GM23248 (cell line): Measurements from ENCODE around the gene CISD2. TPM values are rescaled to one million over a fixed set of nuclear protein-coding genes. Genes with fewer than 3 reads are reported as not detected.
A peak's percentile ranks its signal among the peaks of the same experiment; 100 is the strongest.
"Not testable (repeated sequence)": the region's sequence is repeated elsewhere in the genome, so short reads cannot be mapped to it uniquely, and the experiment has no call there.

Experiments
- DNase-seq: peaks from one replicate; pipeline ENCODE4 v3.0.0-alpha.2; 2015
- H2AFZ ChIP-seq: fragments of 200-600 bp; sonication (generic); 2 replicates; pipeline ENCODE4 v1.6.1; 2016; ENCODE audit warnings: antibody characterized with exemption
- H3F3A ChIP-seq: fragments of 200-600 bp; sonication (generic); 2 replicates; pipeline ENCODE4 v1.6.1; 2016; ENCODE audit warnings: mild to moderate bottlenecking, antibody characterized with exemption, mixed run types; ENCODE audit not compliant: insufficient read depth
- H3K27ac ChIP-seq: fragments of 200-600 bp; sonication (generic); 2 replicates; pipeline ENCODE4 v1.5.1; 2016; ENCODE audit warnings: mild to moderate bottlenecking
- H3K27me3 ChIP-seq: fragments of 200-600 bp; sonication (generic); replicated peaks from 2 replicates; pipeline ENCODE4 v1.6.1; 2016; ENCODE audit warnings: mild to moderate bottlenecking; ENCODE audit not compliant: insufficient read depth
- H3K36me3 ChIP-seq: fragments of 200-600 bp; sonication (generic); 2 replicates; pipeline ENCODE4 v1.6.1; 2016; ENCODE audit warnings: low read depth, mild to moderate bottlenecking
- H3K4me1 ChIP-seq: fragments of 200-600 bp; sonication (generic); 2 replicates; pipeline ENCODE4 v1.6.1; 2016; ENCODE audit warnings: mild to moderate bottlenecking; ENCODE audit not compliant: insufficient read depth
- H3K4me2 ChIP-seq: fragments of 200-600 bp; sonication (generic); one replicate; pipeline ENCODE4 v1.6.1; 2016; ENCODE audit warnings: mild to moderate bottlenecking; ENCODE audit not compliant: unreplicated experiment
- H3K4me3 ChIP-seq: fragments of 200-600 bp; sonication (generic); 2 replicates; pipeline ENCODE4 v1.5.1; 2016; ENCODE audit warnings: mild to moderate bottlenecking
- H3K79me2 ChIP-seq: fragments of 200-600 bp; sonication (generic); 2 replicates; pipeline ENCODE4 v1.6.1; 2016; ENCODE audit warnings: mild to moderate bottlenecking; ENCODE audit not compliant: insufficient read depth
- H3K9ac ChIP-seq: fragments of 200-600 bp; sonication (generic); 2 replicates; pipeline ENCODE4 v1.6.1; 2016; ENCODE audit warnings: mild to moderate bottlenecking
- H3K9me2 ChIP-seq: fragments of 200-600 bp; sonication (generic); 2 replicates; pipeline ENCODE4 v1.6.1; 2016; ENCODE audit warnings: mixed run types, mild to moderate bottlenecking, moderate library complexity; ENCODE audit not compliant: insufficient read depth
- H3K9me3 ChIP-seq: fragments of 200-600 bp; sonication (generic); one replicate; pipeline ENCODE4 v1.6.1; 2017; ENCODE audit warnings: low read depth
- H4K20me1 ChIP-seq: fragments of 200-600 bp; sonication (generic); 2 replicates; pipeline ENCODE4 v1.6.0; 2016; ENCODE audit not compliant: insufficient read depth
- EZH2 ChIP-seq: fragments of 200-600 bp; sonication (generic); IDR thresholded peaks from 2 replicates; pipeline ENCODE4 v1.6.1; 2018; ENCODE audit warnings: antibody characterized with exemption, mild to moderate bottlenecking; ENCODE audit not compliant: insufficient read depth, poor library complexity, severe bottlenecking
- EZH2phosphoT487 ChIP-seq: fragments of 200-600 bp; sonication (generic); IDR thresholded peaks from 2 replicates; pipeline ENCODE4 v1.6.1; 2018; ENCODE audit warnings: antibody characterized with exemption, moderate library complexity, mild to moderate bottlenecking, low read depth; ENCODE audit not compliant: insufficient read depth
- WGBS, 2 experiments: methylation state at CpG; one replicate each; pipeline ENCODE4 v1.1.6; 2015 to 2017; ENCODE audit warnings: low lambda C conversion rate in 2 of 2, low coverage in 1 of 2; ENCODE audit errors: missing lambda C conversion rate in 2 of 2; 5-methylcytosine and 5-hydroxymethylcytosine counted together
- in situ Hi-C: fragments of 300-500 bp; cut with MboI; formaldehyde crosslinking; loops from 2 replicates; pipeline ENCODE4 v1.15.0; 2020
- polyA plus RNA-seq: library from polyadenylated mRNA; unstranded; fragments of >200 nt; fragmentation: Nextera tagmentation; extraction: Ambion mirVana; gene quantifications from 2 replicates; pipeline ENCODE4 v1.2.1, GENCODE V29; 2016
- small RNA-seq: library from RNA; depleted of rRNA; stranded (forward); fragments of <200 nt; gene quantifications from one replicate; pipeline ENCODE3, GENCODE V24; 2014; ENCODE audit warnings: low read depth, low replicate concordance
- total RNA-seq: library from RNA; depleted of rRNA; stranded (reverse); fragments of >200 nt; shearing (Covaris generic); gene quantifications from 2 replicates; pipeline ENCODE4 v1.2.3, GENCODE V29; 2014; rRNA removed

The CISD2 gene
- total and polyA plus RNA-seq, 2 experiments from 2014 or later = 40.3 to 69.7 TPM

DNA sequence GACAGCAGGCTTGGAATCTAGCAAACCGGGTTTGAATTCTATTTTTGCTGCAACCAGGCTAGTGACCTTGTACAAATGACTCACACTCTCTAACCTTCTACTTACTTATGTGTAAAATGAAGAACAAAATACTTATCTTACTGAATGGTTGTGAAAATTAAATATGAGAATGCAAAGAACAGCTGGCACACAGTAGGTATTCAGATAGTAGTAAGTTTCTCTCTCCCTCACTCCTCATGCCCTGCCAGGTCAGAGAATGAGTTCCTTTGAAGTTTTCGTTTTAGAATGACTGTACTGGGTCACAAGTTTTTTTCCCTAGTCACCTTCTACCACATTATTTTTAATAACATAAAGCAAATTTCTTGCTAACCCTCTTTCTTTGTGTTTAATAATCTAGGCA lies 33.0 kb downstream of the CISD2 start:
- Histone ChIP-seq H3K4me2 (no peak overlapping the region), H3K79me2 (no peaks in the 10 kb centered on the region), H3K27me3 (no peaks in the 10 kb centered on the region), H3K9me3 (no peaks in the 10 kb centered on the region), H3K36me3 (no peaks in the 10 kb centered on the region), H3F3A (no peaks in the 10 kb centered on the region), H3K4me1 (no peaks in the 10 kb centered on the region), H2AFZ (0 out of 2 replicates have a peak overlapping the region, but pooled peaks have one; percentile 27), H3K9me2 (no peaks in the 10 kb centered on the region), H4K20me1 (no peaks in the 10 kb centered on the region), H3K9ac (no peak overlapping the region), H3K27ac (no peak overlapping the region), H3K4me3 (no peak overlapping the region)
- WGBS, 2 experiments = 80 to 82% methylated on average over 2 of the region's 2 CpGs
- TF ChIP-seq EZH2phosphoT487 (no peak), EZH2 (no peak)
- DNase-seq = no peak
- in situ Hi-C loops = no loop called here

- Histone ChIP-seq H3K79me2 (no peaks in the 10 kb centered on the region), H3K27ac (no peak overlapping the region), H4K20me1 (no peaks in the 10 kb centered on the region), H3K4me3 (no peak overlapping the region), H3K9me3 (no peaks in the 10 kb centered on the region), H2AFZ (no peak overlapping the region), H3K9ac (no peak overlapping the region), H3K9me2 (no peaks in the 10 kb centered on the region), H3K36me3 (no peaks in the 10 kb centered on the region), H3F3A (no peaks in the 10 kb centered on the region), H3K4me2 (no peak overlapping the region), H3K27me3 (no peaks in the 10 kb centered on the region), H3K4me1 (no peaks in the 10 kb centered on the region)
- no peak for DNase-seq
- in situ Hi-C loops = no loop called here
- no peak for TF ChIP-seq EZH2phosphoT487
- TF ChIP-seq EZH2 = no peak
- WGBS, 2 experiments = 70 to 71% methylated on average over 3 of the region's 3 CpGs
Measured at GRCh38 chr4:102918859-102919258, 50.1 kb downstream of the CISD2 start.

DNA sequence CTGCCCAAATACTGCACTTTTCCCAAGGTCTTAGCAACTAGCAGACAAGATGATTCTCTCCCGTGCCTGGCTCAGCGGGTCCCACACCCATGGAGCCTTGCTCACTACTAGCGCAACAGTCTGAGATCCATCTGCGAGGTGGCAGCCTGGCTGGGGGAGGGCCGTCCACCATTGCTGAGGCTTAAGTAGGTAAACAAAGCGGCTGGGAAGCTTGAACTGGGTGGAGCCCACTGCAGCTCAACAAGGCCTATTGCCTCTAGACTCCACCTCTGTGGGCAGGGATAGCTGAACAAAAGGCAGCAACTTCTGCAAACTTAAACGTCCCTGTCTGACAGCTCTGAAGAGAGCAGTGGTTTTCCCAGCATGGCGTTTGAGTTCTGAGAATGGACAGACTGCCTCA lies 50.9 kb downstream of the CISD2 start:
- H3K4me2 ChIP-seq, H4K20me1 ChIP-seq, H3F3A ChIP-seq, H3K4me1 ChIP-seq, H3K27me3 ChIP-seq, H3K9me3 ChIP-seq, in situ Hi-C loops, H3K4me3 ChIP-seq, H3K79me2 ChIP-seq, H3K9ac ChIP-seq, H3K36me3 ChIP-seq, H3K9me2 ChIP-seq, DNase-seq, H3K27ac ChIP-seq, H2AFZ ChIP-seq: not testable (repeated sequence)
- WGBS, 2 experiments = 74% methylated on average over 7 to 8 of the region's 8 CpGs

DNA sequence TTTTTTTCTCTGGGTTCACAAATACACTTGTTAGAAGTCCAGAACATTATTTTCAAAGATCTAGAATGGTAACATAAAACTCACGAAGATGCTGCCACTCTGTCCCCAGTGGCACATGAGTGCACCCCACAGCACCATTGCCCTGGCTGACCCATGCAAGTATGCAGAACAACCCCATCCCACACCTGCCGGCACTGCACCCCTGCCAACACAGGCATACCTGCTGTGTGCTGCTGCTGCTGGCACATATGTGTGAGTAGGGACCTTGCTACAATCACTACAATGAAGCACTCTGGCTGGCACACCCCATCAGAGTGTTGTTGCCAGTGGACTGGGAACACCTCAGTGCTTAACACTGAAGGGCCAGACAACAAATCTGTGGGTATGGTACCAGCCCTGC lies 66.9 kb downstream of the CISD2 start:
- no peak for DNase-seq
- H3K4me3 ChIP-seq = no peak overlapping the region
- TF ChIP-seq EZH2 (no peak), EZH2phosphoT487 (no peak)
- H2AFZ ChIP-seq = no peak overlapping the region
- no peaks in the 10 kb centered on the region for H3K9me2 ChIP-seq
- H3K9ac ChIP-seq = no peak overlapping the region
- in situ Hi-C loops = no loop called here
- no peak overlapping the region for H3K4me2 ChIP-seq
- no peak overlapping the region for H3K27ac ChIP-seq
- no peaks in the 10 kb centered on the region for H4K20me1 ChIP-seq
- no peaks in the 10 kb centered on the region for H3K9me3 ChIP-seq
- 25 to 29% methylated on average over 2 of the region's 2 CpGs for WGBS, 2 experiments
- H3K27me3 ChIP-seq = no peaks in the 10 kb centered on the region
- H3K79me2 ChIP-seq = no peaks in the 10 kb centered on the region
- H3F3A ChIP-seq = no peaks in the 10 kb centered on the region
- no peaks in the 10 kb centered on the region for H3K4me1 ChIP-seq
- no peaks in the 10 kb centered on the region for H3K36me3 ChIP-seq

DNA sequence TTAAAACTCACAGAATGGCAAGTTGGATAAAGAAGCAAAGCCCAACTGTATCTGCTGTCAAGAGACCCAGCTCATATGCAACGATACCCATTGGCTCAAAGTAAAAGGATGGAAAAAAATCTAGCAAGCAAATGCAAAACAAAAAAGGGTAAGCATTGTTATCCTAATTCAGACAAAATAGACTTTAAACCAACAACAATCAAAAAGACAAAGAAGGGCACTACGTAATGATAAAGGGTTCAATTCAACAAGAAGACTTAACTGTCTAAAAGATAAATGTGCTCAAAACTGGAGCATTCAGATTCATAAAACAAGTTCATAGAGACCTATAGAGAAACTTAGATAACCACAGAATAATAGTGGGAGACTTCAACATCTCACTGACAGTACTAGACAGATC lies 69.3 kb downstream of the CISD2 start:
- H3K27ac ChIP-seq, H3K36me3 ChIP-seq, H3K4me1 ChIP-seq, H3K4me3 ChIP-seq, H2AFZ ChIP-seq, H3K4me2 ChIP-seq, H3K9me3 ChIP-seq, H3K79me2 ChIP-seq, DNase-seq, H3K9me2 ChIP-seq, H4K20me1 ChIP-seq, H3K9ac ChIP-seq, H3F3A ChIP-seq, in situ Hi-C loops, H3K27me3 ChIP-seq: not testable (repeated sequence)
- 59 to 60% methylated on average over 2 of the region's 2 CpGs for WGBS, 2 experiments

Small RNAs within 50 kb of the gene (small RNA-seq; reads per million reads assigned to genes)
- not detected for gene RNU7-151P

Other genes with a start within 250 kb of the CISD2 start
- 20.5 and 23.4 TPM in 2 replicates for gene MANBA, start 108.0 kb upstream of the CISD2 start, total RNA-seq
- gene MANBA, start 108.0 kb upstream of the CISD2 start, polyA plus RNA-seq = 16.2 and 16.6 TPM in 2 replicates
- gene UBE2D3, start 41.4 kb upstream of the CISD2 start, total RNA-seq = 326 and 379 TPM in 2 replicates
- 305 and 317 TPM in 2 replicates for gene UBE2D3, start 41.4 kb upstream of the CISD2 start, polyA plus RNA-seq
- gene SLC9B1, start 150.7 kb downstream of the CISD2 start, total RNA-seq = not detected in 2 replicates
- 0.19 and 0.51 TPM in 2 replicates for gene SLC9B1, start 150.7 kb downstream of the CISD2 start, polyA plus RNA-seq
- 17.5 and 30.9 TPM in 2 replicates for gene SLC9B2, start 207.8 kb downstream of the CISD2 start, total RNA-seq
- gene SLC9B2, start 207.8 kb downstream of the CISD2 start, polyA plus RNA-seq = 23.6 and 23.7 TPM in 2 replicates
- 57.9 and 63.0 TPM in 2 replicates for gene BDH2, start 230.8 kb downstream of the CISD2 start, total RNA-seq
- 64.9 and 71.1 TPM in 2 replicates for gene BDH2, start 230.8 kb downstream of the CISD2 start, polyA plus RNA-seq